Colonic mucosa (tissue), 4 donors: Measurements from ENCODE around the gene ASTL. TPM values are rescaled to one million over a fixed set of nuclear protein-coding genes. Genes with fewer than 3 reads are reported as not detected.

Source experiments
- DNase-seq: peaks from one replicate; pipeline ENCODE4 v3.0.0-alpha.2; 2020
- H3K27ac ChIP-seq: fragments of 200-600 bp; one replicate; pipeline ENCODE4 v1.8.0; 2021
- H3K27me3 ChIP-seq: fragments of 200-600 bp; one replicate; pipeline ENCODE4 v1.8.0; 2021
- H3K36me3 ChIP-seq: fragments of 200-600 bp; one replicate; pipeline ENCODE4 v1.8.0; 2021
- H3K4me1 ChIP-seq: fragments of 200-600 bp; one replicate; pipeline ENCODE4 v1.8.0; 2021; ENCODE audit warnings: mild to moderate bottlenecking
- H3K4me3 ChIP-seq: fragments of 200-600 bp; one replicate; pipeline ENCODE4 v1.8.0; 2021
- H3K9ac ChIP-seq, 2 donors: one replicate each; pipeline ENCODE4 v1.7.0; 2013; ENCODE audit warnings: control low read depth in 2 of 2, low read depth in 2 of 2, low read length in 2 of 2
- H3K9me3 ChIP-seq: fragments of 200-600 bp; one replicate; pipeline ENCODE4 v1.8.0; 2021
- CTCF ChIP-seq: fragments of 200-600 bp; IDR thresholded peaks from one replicate; pipeline ENCODE4 v1.8.0; 2022; ENCODE audit warnings: antibody characterized with exemption, mild to moderate bottlenecking
- intact Hi-C: fragments of 100-400 bp; cut with DNase I; formaldehyde crosslinking; loops from one replicate; pipeline ENCODE4 v1.14.1; 2022
- total RNA-seq, 2 donors: library from RNA; stranded (reverse); fragmentation: NEBNext Ultra II Directional in 1 of 2; extraction: Animal tissue kit (Norgen Biotek cat#: 25700) in 1 of 2; gene quantifications; one replicate each; pipeline ENCODE4 v1.2.1, GENCODE V29; 2021
- donor health status: healthy.
- donor health status: DM: no; HTN: no; CAD: no.
- donor health status: DM: no; HTN: no; CAD: no.

ASTL gene
- total RNA-seq, 2 donors from 2014 or later = 0.82 TPM; not detected in 1

DNA sequence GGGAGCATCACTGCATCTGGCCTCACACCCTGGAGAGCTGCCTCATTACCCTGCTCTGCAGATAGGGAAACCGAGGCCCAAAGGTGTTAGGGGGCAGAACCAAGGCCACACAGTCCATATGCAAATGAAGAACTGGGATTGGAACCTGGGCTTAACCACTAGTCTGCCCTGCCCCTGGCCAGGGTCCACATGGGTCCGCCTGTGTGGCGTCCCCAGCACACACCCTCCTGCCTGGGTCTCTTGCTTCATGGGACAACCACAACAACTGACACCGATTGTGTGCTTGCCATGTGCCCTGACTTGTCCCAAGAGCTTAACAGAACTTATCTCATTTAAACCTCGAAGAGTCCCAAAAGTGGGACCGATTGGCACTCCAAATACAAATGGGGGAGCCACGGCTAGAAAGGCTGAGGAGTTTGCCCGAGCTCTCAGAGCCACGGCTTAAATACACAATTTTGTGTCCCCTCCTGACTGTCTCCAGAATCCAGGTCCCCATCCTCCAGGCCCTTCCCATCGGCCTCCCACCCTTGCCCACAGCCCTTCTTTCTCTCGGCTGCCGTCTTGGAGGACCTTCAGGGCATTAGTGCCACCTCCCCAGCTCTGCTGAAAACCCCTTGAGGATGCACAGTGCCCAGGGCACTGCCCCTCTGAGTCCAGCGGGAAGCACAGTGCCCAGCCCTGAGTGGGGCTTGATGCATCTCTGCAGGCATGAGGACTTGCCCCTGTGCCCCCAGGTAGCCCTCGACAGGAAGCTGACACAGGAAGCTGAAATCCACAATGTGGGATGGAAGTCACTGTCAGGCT lies 12.7 kb upstream of the ASTL start:
- H3K4me3 ChIP-seq = no peak overlapping the region
- no peak for DNase-seq
- no peaks in the 10 kb centered on the region for H3K36me3 ChIP-seq
- no peaks in the 10 kb centered on the region for H3K9me3 ChIP-seq
- no peaks in the 10 kb centered on the region for H3K27me3 ChIP-seq
- TF ChIP-seq CTCF = no peak
- H3K9ac ChIP-seq = no peak overlapping the region
- H3K4me1 ChIP-seq = no peaks in the 10 kb centered on the region
- H3K27ac ChIP-seq = no peak overlapping the region
- intact Hi-C loops = no loop called here

DNA sequence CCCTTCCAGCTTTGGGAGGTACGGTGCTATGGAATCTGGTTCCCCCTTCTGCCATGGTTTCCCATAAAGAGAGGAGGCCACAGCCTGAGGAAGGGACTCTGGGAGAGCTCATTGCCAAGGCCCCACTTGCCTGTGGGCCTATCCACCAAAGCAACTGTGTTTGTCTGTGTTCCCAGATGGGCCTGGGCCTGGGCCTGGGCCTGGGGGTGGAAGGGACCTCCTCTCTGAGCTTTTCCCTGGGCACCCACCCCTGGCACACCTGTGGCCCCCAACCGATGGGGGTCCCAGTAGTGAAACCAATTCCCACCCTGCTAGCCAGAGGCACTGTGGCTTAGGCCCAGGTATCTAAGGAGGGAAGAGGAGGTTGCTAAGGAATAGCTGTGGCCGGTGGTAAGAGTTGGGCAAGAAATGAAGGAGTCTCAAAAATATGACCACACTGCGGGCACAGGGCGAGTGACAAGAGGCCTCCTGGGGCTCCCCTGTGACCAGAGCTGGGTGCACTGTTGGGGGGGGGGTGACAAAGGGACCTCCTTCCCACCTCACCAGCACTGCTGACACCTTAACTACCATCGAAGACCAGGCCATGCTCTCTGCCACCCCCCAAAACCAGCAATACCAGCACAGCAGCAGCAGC lies 11.8 kb upstream of the ASTL start:
- no peaks in the 10 kb centered on the region for H3K9me3 ChIP-seq
- no peak for DNase-seq
- no peak overlapping the region for H3K4me3 ChIP-seq
- no peak overlapping the region for H3K27ac ChIP-seq
- no peaks in the 10 kb centered on the region for H3K27me3 ChIP-seq
- H3K9ac ChIP-seq = no peak overlapping the region
- intact Hi-C loops = no loop called here
- no peaks in the 10 kb centered on the region for H3K36me3 ChIP-seq
- no peaks in the 10 kb centered on the region for H3K4me1 ChIP-seq
- TF ChIP-seq CTCF = no peak

DNA sequence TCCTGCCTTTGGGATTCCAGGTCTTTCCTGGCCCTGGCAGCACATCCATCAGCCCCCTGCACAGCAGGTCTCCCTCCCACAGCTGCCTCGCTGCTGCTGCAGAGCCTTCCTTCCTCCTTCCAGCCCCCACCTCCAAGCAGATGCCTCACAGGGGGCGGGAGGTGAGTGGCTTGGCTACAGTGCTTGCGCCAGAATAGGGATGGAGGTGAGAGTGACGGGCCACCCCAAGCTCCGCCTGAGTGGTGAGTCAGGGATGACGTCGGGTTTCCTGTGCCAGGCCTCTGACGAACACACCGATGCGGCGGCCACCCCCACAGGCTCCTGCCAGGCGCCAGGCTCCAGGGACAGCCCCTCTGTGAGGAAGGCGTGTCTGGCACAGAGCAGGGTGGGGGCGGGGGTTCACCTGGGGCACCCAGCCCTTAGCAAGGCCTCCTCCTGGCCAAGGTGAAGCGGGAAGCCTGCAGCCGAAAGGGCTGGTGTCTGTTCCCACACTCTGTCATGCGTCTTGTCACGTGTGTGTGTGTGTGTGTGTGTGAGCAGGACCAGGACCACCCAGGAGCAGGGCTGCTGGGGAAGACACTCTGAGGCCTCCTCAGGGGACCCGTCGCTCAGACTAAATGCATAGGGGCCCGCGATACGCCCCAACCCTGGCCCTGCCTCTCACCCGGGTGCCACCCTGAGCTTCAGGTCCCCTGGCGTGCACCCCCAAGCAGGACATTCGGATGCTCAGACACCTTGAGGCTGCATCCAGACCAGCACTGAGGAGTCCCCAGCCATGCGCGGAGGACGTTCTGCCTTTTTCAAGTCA lies 10.3 kb upstream of the ASTL start:
- Histone ChIP-seq H3K9me3 (no peaks in the 10 kb centered on the region), H3K4me1 (no peaks in the 10 kb centered on the region)

GRCh38 chr2:96147593-96148201 lies 9.4 kb upstream of the ASTL start:
- TF ChIP-seq CTCF = no peak
- H3K9ac ChIP-seq = no peak overlapping the region
- intact Hi-C loops = loop anchor here (5.0 kb wide), 1 partner anchor 115 kb away; no protein-coding TSS in a partner anchor
- no peaks in the 10 kb centered on the region for H3K9me3 ChIP-seq
- no peaks in the 10 kb centered on the region for H3K36me3 ChIP-seq
- H3K4me3 ChIP-seq = no peak overlapping the region
- no peak overlapping the region for H3K27ac ChIP-seq
- no peak for DNase-seq
- H3K27me3 ChIP-seq = no peaks in the 10 kb centered on the region
- no peaks in the 10 kb centered on the region for H3K4me1 ChIP-seq

More for the DNA sequence above, 10.3 kb upstream of the ASTL start:
- Histone ChIP-seq H3K27me3 (no peaks in the 10 kb centered on the region), H3K9ac (peak overlapping the region in 1 of 2 donors; percentile 48), H3K36me3 (no peaks in the 10 kb centered on the region), H3K27ac (no peak overlapping the region), H3K4me3 (no peak overlapping the region)
- TF ChIP-seq CTCF = no peak
- intact Hi-C loops = loop anchor here (5.0 kb wide), 1 partner anchor 114 kb away; no protein-coding TSS in a partner anchor
- peak; percentile 73 for DNase-seq
